ENCODE data around the gene IL31RA.

IL31RA gene

DNA sequence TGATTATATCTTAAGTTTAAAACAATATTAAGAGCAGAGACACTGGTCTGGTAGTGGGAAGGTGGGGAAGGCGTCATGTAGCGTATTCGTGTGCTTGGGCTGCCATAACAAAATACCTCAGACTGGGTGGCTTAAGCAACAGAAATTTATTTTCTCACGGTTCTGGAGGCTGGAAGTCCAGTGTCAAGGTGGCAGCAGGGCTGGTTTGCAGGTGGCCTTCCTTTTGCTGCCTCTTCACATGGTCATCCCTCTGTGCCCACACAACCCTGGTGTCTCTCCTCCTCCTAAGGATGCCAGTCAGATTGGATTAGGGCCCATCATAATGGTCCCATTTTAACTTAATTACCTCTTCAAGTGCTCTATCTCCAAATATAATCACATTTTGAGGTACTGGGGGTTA lies 9.6 kb downstream of the IL31RA start:
- DNase-seq, result no peak

DNA sequence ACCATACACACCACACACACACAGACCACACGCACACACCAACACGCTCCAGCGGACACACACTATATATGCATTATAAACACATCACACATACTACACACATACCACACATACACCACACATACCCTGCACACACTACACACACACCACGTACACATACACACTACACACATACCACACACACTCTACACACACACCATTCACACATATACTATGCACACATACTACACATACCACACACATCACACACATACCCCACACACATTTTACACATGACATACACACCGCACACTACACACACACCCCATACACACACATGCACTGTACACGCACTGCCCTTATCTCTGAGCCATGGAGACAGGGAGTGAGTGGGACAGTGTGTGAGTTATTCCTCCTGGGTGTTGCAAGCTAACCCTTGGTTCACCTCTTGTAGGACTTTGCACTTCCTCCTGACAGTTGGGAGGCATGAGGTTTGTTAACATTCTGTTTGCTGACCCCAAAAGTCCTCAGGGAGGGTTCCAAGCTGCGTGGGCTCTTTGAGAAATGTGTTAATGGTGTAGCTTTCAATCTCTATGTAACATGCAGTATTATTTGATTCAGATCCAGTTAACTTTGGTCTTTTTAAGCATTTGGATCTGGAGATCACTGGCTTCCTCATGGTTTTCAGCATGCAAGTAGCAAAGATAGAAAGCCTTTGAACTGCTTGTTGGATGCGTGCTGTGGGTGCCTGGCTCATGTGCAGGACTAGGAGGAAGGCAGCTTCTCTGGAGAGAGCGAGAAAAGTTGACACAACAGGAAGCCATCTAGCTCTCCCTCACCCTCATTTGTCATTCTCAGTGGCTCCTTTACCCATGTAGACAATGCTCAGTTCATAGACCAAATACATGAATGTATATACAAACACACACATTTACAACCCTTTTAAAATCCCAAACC lies 13.7 kb downstream of the IL31RA start:
- no peak for DNase-seq

DNA sequence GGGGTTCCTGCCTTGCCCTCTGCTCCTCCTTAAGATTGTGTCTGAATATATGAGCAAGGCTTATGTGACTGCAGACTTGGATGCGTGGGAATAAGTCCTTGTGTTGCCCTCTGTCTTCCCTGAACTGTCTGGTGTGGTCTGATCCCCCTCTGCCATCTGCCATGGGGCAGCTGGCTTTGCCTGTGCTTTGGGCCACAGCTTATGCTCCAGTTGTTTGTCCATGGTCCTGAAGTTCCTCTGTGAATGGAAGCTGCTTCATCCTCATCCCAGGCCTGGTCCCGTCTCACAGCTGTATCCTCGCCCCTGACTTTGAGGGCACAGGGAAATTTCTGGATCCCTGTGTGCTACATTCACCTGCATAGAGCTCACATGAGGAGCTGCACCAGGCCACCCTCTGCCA lies 14.7 kb downstream of the IL31RA start:
- no peak for DNase-seq

DNA sequence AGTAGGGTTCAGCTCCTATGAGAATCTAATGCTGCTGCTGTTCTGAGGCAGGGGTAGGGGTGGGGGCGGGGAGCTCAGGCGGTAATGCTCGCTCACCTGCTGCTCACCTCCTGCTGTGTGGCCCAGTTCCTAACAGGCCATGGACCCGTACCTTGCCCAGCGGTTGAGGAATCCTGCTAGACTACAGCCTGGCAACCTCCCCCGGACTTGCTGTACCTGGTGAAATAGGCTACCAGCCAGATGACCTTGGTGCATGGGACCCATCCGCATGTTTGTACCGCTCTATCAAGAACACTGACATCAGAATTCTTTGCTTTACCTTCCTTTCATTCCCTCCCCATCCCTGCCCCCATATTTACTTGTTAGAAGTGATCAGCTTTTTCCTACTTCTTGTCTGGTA lies 15.3 kb downstream of the IL31RA start:
- DNase-seq, result no peak

DNA sequence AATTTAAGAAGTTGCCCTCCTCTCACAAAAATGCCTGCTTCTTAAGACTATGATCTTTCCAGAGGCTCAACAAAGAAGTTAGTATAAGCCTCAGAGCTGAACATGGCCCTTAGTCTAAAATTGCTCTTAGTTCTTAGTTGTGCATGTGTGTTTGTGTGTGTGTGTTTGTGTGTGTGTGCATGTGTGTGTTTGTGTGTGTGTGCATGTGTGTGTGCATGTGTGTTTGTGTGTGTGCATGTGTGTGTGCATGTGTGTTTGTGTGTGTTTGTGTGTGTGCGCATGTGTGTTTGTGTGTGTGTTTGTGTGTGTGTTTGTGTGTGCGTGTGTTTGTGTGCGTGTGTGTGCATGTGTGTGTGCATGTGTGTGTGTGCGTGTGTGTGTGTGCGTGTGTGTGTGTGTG lies 15.8 kb downstream of the IL31RA start:
- no peak for DNase-seq

DNA sequence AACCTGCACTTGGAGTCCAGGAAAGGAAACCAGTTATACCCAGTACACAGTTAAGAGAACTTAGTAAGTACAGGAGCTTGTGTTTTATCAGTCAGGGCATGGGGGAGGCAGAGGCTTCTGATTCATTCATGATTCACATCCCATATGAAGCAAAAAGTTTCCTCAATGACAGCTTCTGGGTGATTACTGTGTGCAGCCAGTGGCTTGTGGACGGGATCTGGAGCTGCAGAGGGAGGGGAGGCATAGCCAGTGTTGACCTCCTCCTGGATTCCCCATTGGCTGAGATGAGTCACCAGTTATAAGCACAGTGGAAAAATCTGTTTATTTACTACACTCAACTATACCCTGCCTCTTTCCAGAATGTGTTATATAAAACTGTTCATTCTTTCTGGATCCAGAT lies 17.7 kb downstream of the IL31RA start:
- peak; percentile 62 for DNase-seq

DNA sequence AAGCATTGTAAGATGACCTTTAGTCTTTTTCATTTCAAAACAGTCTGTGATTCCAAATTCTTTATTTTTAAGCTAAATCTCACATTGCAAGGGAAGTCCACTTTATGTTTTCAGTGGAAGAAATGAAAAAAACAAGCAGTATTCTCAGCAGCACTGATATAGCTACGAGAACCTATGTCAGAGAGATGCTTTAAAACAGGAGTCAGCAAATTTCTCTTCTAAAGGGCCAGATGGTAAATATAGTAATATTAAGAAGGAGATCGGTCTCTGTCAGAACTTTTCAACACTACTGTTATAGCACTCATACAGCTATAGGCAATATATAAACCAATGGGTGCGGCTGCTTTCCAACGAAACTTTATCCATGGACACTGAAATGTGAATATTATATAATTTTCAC lies 18.7 kb downstream of the IL31RA start:
- no peak for DNase-seq

DNA sequence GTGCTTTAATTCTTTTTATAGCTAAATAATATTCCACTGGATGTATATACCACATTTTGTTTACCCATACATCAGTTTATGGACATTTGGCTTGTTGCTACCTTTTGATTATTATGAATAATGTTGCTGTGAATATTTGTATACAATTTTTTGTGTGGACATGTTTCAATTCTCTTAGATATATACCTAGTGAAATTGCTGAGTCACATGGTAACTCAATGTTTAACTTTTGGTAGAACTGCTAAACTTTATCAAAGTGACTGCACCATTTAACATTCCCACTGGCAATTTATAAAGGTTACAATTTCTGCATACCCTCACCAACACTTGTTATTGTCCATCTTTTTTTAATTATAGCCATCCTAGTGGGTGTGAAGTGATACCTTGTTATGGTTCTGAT lies 22.1 kb downstream of the IL31RA start:
- no peak for DNase-seq

DNA sequence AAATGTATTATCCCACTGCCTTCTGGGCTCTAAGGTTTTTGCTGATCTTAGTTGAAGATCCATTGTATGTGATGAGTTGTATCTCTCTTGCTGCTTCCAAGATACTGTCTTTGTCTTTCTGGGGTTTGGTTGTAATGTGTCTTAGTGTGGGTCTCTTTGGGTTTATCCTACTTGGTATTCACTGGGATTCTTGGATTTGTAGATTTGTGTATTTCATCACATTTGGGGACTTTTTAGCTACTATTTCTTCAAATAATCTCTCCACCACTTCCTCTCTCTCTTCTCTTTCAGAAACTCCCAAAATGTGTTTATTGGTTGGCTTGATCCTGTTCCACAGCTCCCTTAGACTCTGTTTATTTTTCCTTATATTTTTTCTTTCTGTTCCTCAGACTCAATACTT lies 26.5 kb downstream of the IL31RA start:
- no peak for DNase-seq

DNA sequence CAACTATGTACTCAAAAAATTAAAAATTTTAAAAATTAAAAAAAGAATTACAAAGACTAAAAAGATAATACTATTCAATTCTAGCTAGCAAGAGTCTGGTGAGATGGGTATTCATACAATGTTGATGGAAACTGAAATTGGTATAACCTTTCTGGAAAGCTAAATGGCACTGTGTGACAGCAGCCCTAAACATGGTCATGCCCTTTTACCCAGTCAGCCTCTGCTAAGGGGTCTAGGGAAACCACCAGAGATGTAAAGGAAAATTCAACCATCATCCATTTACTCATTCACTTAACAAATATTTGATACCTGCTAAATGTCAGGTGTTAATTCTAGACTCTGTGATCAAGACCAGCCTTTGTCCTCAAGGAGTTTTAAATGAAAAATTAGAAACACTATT lies 29.3 kb downstream of the IL31RA start:
- no peak for DNase-seq

DNA sequence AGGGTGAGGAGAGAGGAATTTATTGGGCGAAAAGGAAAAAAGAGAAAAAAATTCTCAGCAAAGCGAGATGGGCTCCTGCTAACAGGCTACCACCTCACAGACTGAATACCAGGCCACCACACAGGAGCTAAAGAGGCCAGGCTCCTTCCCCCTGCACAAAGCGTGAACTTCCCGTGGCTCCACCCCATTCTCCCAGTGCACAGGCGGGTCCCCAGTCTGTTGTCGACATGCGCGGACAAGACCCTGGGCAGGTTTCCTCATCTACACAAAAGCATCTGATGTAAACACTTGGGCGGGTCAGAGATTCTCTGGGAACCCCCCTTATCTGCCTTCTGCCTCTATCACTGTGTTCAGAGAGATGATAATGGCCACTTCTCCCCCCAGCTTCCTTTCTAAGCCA lies 34.2 kb downstream of the IL31RA start:
- no peak for DNase-seq

DNA sequence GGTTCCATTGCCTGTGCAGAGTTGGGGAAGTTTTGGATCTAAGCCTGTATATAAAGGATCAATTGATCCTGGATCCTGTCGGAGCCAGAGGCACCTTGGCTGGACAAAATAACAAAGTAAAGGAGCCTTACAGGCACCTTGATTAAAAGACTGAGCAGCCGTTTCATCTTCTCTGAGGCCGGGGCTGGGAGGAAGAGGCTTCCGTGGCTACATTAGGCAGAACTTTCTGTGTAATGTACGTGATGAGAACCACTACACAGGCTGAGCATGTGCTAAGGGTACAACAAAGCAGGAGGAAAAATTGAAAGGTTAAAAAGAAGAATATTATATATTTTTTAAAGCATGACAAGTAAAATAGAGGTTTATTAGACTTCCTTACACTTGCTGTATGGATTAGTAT lies 37.0 kb downstream of the IL31RA start:
- DNase-seq, result no peak

DNA sequence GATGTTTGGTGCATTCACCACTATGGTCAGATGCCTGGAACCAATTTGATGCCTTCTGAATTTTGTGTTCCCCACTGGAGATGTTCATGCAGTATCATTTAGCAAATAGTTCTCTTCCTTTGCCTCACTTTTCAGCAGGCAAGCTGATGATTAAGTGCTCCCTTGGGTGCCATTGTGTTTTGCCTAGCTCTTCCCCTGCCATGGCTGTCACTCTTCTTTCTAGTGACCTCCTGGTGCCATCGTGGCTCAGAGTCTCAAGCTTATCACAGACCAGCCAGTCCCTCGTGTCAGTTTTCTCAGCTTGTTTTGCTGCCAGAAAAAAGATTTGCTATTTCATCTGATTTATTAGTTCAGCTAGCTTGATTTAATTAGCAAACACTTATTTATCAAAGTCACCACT lies 41.3 kb downstream of the IL31RA start:
- DNase-seq, result no peak

DNA sequence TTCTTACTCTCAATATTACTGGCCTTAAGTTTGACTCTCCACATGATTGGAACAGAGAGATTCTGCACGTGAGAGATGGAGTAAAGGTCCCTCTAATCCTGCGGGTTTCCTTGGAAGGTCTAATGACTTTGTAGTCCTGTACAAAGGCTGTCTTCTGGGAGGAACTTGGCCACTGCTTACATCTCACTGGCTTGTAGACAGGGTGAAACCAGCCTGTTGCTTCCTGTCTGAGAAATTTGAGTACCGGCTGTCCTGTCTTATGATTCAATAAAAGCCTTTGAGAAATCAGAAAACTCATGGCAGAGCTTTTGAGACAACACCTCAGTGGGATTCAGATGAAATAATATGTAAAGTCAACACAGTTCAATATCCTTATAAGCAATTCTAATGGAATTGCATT lies 43.0 kb downstream of the IL31RA start:
- DNase-seq, result no peak

DNA sequence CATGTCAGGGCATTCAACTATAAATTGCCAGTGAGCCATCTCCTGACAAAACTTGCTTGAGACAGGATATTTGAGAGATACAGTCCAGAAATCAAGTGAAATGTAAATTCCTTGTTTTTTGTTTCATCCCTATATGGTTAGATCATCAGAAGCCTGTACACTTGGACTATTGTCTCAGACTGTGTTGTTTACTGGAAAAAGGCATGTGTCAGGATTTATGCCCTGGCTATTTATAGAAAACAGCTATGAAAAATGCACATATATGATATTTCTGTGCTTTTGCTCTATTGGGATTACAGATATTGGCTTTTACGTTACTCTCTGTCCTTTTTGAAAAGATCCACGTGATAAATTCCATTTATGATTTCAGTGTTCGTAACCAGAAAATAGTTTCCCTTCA lies 44.2 kb downstream of the IL31RA start:
- no peak for DNase-seq

DNA sequence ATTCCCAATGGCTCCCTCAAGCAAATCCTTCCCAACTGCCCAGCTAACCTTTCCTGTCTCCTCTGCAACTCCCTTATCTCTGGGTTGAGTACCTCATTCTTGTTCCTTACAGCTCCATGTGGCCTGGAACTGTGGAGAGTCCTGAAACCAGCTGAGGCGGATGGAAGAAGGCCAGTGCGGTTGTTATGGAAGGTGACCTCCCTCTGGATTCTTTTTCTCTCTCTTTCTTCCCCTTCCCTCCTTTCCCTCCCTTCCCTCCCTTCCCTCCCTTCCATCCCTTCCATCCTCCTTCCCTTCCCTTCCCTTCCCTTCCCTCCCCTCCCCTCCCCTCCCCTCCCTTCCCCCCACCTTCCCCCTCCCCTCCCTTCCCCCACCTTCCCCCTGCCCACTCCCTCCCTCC lies 45.1 kb downstream of the IL31RA start:
- DNase-seq, result no peak

DNA sequence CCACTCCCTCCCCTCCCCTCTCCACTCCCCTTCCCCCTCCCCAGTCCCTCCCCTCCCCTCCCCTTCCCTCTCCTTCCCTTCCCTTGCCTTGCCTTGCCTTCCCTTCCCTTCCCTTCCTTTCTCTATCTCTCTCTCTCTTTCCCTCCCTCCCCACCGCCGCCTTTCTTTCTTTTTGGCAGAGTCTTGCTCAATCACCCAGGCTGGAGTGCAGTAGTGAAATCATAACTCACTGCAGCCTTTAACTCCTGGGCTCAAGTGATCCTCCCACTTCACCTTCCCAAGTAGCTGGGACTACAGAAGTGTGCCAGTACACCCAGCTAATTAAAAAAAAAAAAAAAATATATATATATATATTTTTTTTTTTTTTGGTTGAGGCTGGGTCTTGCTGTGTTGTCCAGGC lies 45.5 kb downstream of the IL31RA start:
- no peak for DNase-seq

DNA sequence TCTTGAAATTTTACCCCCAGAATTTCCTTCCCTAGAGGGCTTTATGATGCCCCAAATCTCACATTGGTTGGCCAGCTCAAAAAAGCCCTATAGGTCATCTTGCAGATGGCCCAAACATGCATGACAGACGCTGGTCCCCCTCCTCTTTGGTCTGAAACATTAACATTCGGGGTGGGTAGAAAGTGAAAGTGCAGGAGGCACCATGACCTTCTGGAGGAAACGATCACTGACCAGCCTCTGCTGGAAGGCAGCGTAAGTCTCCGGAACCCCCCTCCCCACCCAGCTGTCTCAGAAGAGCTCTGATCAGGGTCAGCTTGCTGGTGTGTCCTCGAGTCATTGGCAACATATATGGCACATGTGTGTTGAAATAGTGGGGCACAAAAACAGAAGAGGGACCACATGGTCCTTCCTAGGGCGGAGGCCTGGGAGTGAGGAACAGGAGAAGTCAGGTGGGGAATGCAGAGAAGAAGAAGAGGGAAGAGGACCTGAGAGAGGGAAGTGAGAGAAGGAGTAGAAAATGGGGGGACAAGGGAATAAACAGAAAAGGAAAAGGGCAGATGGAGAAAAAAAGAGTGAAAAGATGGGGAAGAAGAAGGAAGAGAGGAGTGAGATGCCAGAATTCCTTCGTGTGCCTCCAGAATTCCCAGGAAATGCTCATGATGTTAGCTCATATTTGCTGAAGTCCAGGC lies 46.2 kb downstream of the IL31RA start:
- DNase-seq, result no peak

DNA sequence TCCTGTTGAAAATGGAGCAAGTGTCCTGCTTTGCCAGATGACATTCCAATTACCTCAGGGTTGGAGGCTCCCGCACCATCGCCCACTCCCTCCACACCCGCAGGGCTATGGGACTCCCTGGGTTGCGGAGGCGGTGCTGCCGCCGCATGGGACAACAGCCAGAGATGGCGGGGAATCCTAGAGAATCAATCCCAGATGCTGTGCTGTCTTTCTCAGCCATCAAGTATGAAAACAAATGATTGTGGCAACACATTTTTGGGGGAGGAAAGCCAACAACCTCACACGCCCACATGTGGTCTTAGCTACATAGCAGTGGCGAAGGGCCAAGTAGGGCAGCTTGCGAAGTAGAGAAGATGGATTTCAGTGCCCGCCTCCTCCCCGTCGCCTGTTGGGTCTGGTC lies 46.7 kb downstream of the IL31RA start:
- DNase-seq, result no peak

DNA sequence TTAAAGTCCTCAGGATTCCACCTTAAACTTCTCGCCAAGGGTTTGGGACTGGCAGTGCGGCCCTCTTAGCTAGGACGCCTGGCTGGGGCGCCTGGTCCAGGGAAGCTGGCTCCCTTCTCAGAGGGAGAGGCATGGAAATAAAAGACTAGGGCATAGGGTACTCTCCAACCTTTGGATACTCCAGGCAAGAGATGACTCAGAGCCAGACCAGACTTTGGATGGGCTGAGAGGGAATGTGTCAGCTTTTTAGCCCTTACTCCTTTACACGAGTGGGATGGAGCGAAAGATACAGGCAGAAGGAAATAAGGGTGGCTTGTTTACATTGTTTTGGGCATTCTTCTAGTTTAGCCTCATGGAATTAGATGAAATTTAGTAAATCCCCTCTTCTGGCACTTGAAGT lies 48.2 kb downstream of the IL31RA start:
- peak; percentile 14 for DNase-seq

DNA sequence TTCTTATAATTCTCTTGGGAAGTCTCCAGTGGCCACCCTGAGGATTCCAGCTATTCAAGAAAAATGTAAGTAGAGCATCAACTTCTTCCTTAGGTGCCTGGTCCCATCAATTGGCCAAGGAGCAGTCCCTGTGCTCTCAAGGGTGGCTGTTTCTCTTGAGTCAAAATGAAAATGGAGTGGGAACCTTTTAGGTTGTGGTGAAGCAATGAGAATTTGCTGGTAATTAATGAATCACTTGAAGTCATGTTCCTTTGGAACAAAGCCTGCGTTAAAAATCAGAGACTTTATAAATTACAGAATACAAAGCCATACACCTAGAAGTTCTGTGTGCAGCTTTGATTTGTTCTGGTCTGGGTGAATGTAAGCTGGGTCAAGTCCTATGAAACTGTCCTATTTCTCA lies 48.9 kb downstream of the IL31RA start:
- no peak for DNase-seq

DNA sequence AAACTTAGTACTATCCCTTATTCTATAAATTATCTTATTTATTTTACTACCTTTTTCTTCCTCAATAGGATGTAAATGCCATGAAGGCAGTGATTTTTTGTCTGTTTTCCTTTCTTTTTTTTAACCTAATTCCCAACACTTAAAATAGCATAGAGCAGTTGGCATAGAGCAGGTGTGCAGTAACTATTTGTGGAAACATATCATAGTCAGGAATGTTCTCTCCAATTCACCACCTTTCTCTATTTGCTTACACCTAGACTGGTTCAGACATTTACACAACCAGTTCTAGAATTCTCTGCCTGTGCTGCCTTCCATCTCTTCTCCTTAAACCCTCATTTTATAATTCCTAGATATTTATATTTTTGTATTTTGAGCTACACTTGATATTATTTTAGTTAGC lies 49.6 kb downstream of the IL31RA start:
- DNase-seq, result no peak

DNA sequence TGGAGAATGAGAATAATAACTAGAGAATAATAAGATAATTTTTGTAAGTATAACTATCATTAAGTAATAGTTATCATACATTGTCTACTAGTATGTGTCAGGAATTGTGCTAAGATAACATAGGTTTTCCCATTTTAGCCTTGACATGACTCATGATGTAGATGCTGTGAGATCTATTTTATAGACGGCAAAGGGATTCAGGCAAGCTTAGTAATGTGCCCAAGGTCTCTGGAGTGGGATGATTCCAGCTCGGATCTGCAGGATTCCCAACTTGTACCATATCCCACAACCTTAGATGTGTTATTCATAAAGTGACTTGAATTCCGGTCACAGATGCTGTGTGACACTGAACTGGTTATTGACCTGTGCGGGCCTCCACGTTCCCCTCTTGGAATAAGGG lies 51.5 kb downstream of the IL31RA start:
- DNase-seq, result no peak

DNA sequence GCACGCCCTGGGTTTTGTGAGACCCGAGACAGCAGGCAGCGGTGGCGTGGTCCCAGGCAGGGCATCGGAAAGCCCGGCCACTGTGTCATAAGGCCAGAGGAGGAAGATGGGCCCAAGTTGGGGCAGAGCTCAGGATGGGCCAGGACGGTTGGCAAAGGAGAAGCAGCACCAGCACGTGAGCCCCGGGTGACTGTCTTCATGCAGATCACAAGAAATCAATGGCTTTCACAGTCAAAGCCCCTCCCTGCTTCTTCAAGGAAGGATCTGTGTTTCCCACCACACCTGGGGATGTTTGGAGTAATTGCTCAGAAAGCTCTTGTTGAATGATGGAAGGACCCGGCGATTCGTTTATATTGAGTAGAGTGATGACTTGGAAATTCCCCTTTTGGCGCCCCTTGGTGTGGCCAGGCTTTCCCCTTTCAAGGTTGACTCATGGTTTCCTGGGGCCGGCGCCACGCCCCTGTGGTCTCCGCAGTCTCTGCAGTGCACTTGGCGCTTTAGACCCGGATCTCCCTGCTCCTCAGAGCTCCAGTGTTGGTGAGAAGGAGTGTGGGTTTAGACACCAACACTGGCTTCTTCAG lies 52.1 kb downstream of the IL31RA start:
- DNase-seq, result no peak
